HEK293 (cell line): Measurements from ENCODE around the gene CNKSR3.

Source experiments
- CTCF ChIA-PET: fragments of 350-600 bp; formaldehyde crosslinking; extraction: SDS; loops from one replicate; lab custom pipeline; 2021; ENCODE audit warnings: antibody characterized with exemption; lab: Yijun Ruan, JAX
- POLR2A ChIA-PET: fragments of 300-600 bp; formaldehyde crosslinking; extraction: SDS; loops from one replicate; lab custom pipeline; 2020; ENCODE audit warnings: antibody characterized with exemption, inconsistent platforms; lab: Yijun Ruan, JAX
- H3K27ac ChIP-seq: fragments of 200-500 bp; sonication (Bioruptor generic); 2 replicates; pipeline ENCODE4 v1.5.1; 2014; ENCODE audit warnings: low read depth, low read length, control low read depth, inconsistent platforms; ENCODE audit errors: extremely low read depth
- H3K36me3 ChIP-seq, 2 experiments: fragments of 200-500 bp in 1 of 2; sonication (Bioruptor generic) in 1 of 2; 1 replicate in 1 of 2; 2 replicates in 1 of 2; pipeline ENCODE4 v1.5.1; 2014 to 2017; ENCODE audit warnings: inconsistent platforms in 2 of 2, low read length in 2 of 2; ENCODE audit not compliant: control insufficient read depth in 2 of 2, insufficient read depth in 1 of 2
- H3K4me1 ChIP-seq: fragments of 200-500 bp; sonication (Bioruptor generic); 2 replicates; pipeline ENCODE4 v1.5.1; 2014; ENCODE audit warnings: mild to moderate bottlenecking, low read length, inconsistent platforms; ENCODE audit not compliant: control insufficient read depth, insufficient read depth
- H3K4me3 ChIP-seq: 2 replicates; pipeline ENCODE4 v1.5.1; 2011; ENCODE audit warnings: low read depth, mild to moderate bottlenecking, control low read depth, low read length, moderate library complexity
- H3K9me3 ChIP-seq: fragments of 200-500 bp; sonication (Bioruptor generic); 2 replicates; pipeline ENCODE4 v1.5.1; 2014; ENCODE audit warnings: low read depth, low read length, inconsistent platforms; ENCODE audit not compliant: control insufficient read depth, insufficient read depth
- BCL11A ChIP-seq: fragments of 450-650 bp; formaldehyde crosslinking; IDR thresholded peaks from 2 replicates; pipeline ENCODE4 v1.5.1; 2016; ENCODE audit warnings: low read depth, missing biosample characterization, missing genetic modification characterization
- PRDM6 ChIP-seq: fragments of 450-650 bp; formaldehyde crosslinking; IDR thresholded peaks from 2 replicates; pipeline ENCODE4 v1.5.1; 2017; ENCODE audit warnings: missing biosample characterization, missing genetic modification characterization
- SCRT1 ChIP-seq: fragments of 450-650 bp; formaldehyde crosslinking; IDR thresholded peaks from 2 replicates; pipeline ENCODE4 v1.5.1; 2016; ENCODE audit warnings: missing biosample characterization, missing genetic modification characterization, borderline replicate concordance
- SP7 ChIP-seq: fragments of 450-650 bp; formaldehyde crosslinking; IDR thresholded peaks from 2 replicates; pipeline ENCODE4 v1.5.1; 2016; ENCODE audit warnings: missing biosample characterization, missing genetic modification characterization
- YY2 ChIP-seq: fragments of 450-650 bp; formaldehyde crosslinking; IDR thresholded peaks from 2 replicates; pipeline ENCODE4 v1.5.1; 2016; ENCODE audit warnings: missing biosample characterization, missing genetic modification characterization
- ZBTB21 ChIP-seq: fragments of 450-650 bp; formaldehyde crosslinking; IDR thresholded peaks from 2 replicates; pipeline ENCODE4 v1.5.1; 2017; ENCODE audit warnings: missing biosample characterization, missing genetic modification characterization
- ZIC2 ChIP-seq: fragments of 450-650 bp; formaldehyde crosslinking; IDR thresholded peaks from 2 replicates; pipeline ENCODE4 v1.5.1; 2016; ENCODE audit warnings: missing biosample characterization, missing genetic modification characterization
- ZNF121 ChIP-seq: fragments of 450-650 bp; formaldehyde crosslinking; IDR thresholded peaks from 2 replicates; pipeline ENCODE4 v1.5.1; 2016; ENCODE audit warnings: missing biosample characterization, missing genetic modification characterization
- ZNF138 ChIP-seq: fragments of 450-650 bp; formaldehyde crosslinking; IDR thresholded peaks from 2 replicates; pipeline ENCODE4 v1.5.1; 2016; ENCODE audit warnings: missing biosample characterization, missing genetic modification characterization, borderline replicate concordance
- ZNF214 ChIP-seq: fragments of 450-650 bp; formaldehyde crosslinking; IDR thresholded peaks from 2 replicates; pipeline ENCODE4 v1.5.1; 2017; ENCODE audit warnings: missing biosample characterization, mild to moderate bottlenecking, missing genetic modification characterization, borderline replicate concordance
- ZNF23 ChIP-seq: fragments of 450-650 bp; formaldehyde crosslinking; IDR thresholded peaks from 2 replicates; pipeline ENCODE4 v1.5.1; 2016; ENCODE audit warnings: missing biosample characterization, missing genetic modification characterization, borderline replicate concordance
- ZNF280C ChIP-seq: fragments of 450-650 bp; formaldehyde crosslinking; IDR thresholded peaks from 2 replicates; pipeline ENCODE4 v1.5.1; 2016; ENCODE audit warnings: missing biosample characterization, missing genetic modification characterization
- ZNF335 ChIP-seq: fragments of 450-650 bp; formaldehyde crosslinking; conservative IDR thresholded peaks from 2 replicates; pipeline ENCODE4 v1.5.1; 2016; ENCODE audit warnings: missing biosample characterization, missing genetic modification characterization
- ZNF394 ChIP-seq: fragments of 450-650 bp; formaldehyde crosslinking; IDR thresholded peaks from 2 replicates; pipeline ENCODE4 v1.5.1; 2016; ENCODE audit warnings: missing biosample characterization, missing genetic modification characterization, mild to moderate bottlenecking, moderate library complexity, borderline replicate concordance
- ZNF561 ChIP-seq: fragments of 450-650 bp; IDR thresholded peaks from 2 replicates; pipeline ENCODE4 v1.5.1; 2018; ENCODE audit warnings: missing biosample characterization, missing genetic modification characterization, borderline replicate concordance
- ZNF639 ChIP-seq: fragments of 450-650 bp; formaldehyde crosslinking; IDR thresholded peaks from 2 replicates; pipeline ENCODE4 v1.5.1; 2016; ENCODE audit warnings: missing biosample characterization, missing genetic modification characterization
- ZNF677 ChIP-seq: fragments of 450-650 bp; IDR thresholded peaks from 2 replicates; pipeline ENCODE4 v1.5.0; 2018; ENCODE audit warnings: missing biosample characterization, mild to moderate bottlenecking, missing genetic modification characterization, moderate library complexity
- ZNF747 ChIP-seq: fragments of 450-650 bp; formaldehyde crosslinking; IDR thresholded peaks from 2 replicates; pipeline ENCODE4 v1.5.1; 2016; ENCODE audit warnings: missing biosample characterization, missing genetic modification characterization
- ZSCAN16 ChIP-seq: fragments of 450-650 bp; formaldehyde crosslinking; IDR thresholded peaks from 2 replicates; pipeline ENCODE4 v1.5.1; 2016; ENCODE audit warnings: missing biosample characterization, missing genetic modification characterization

CNKSR3 gene

GRCh38 chr6:154479351-154479769 lies 31.1 kb downstream of the CNKSR3 start (continued):
- TF ChIP-seq ZNF280C (tag by site-specific recombination) (no peak), ZNF394 (tag by site-specific recombination) (0 out of 2 replicates have a peak, but pooled peaks have one; percentile 14), ZNF335 (peak; percentile 72), ZNF138 (tag by site-specific recombination) (no peak), YY2 (tag by site-specific recombination) (no peak), ZNF747 (tag by site-specific recombination) (no peak), ZNF639 (no peak), ZSCAN16 (tag by site-specific recombination) (no peak), ZBTB21 (tag by site-specific recombination) (no peak), BCL11A (tag by site-specific recombination) (no peak), SCRT1 (tag by site-specific recombination) (no peak), ZNF561 (tag by site-specific recombination) (no peak), SP7 (tag by site-specific recombination) (0 out of 2 replicates have a peak, but pooled peaks have one; percentile 17), ZNF23 (tag by site-specific recombination) (no peak), ZNF121 (tag by site-specific recombination) (no peak)

- Histone ChIP-seq H3K9me3 (no peaks in the 10 kb centered on the region), H3K27ac (no peak overlapping the region), H3K36me3 (no peaks in the 10 kb centered on the region), H3K4me1 (peaks cover 32% of the 10 kb centered on the region), H3K4me3 (no peak overlapping the region)
- TF ChIP-seq ZNF214 (tag by site-specific recombination) (no peak), ZIC2 (tag by site-specific recombination) (no peak), ZNF677 (tag by site-specific recombination) (no peak), PRDM6 (tag by site-specific recombination) (peak; percentile 54; the same call in 1 of the 2 replicates)
- ChIA-PET POLR2A (interaction anchor here (0.6 kb wide), 2 partner anchors 17 to 837 kb away, joined by 5 read pairs; no protein-coding TSS in a partner anchor), CTCF (interaction anchor here (0.5 to 3.2 kb wide), 7 partner anchors 12 to 440 kb away, joined by 3 to 14 read pairs (median 4); no protein-coding TSS in a partner anchor)
Observed at GRCh38 chr6:154478701-154479060, 31.8 kb downstream of the CNKSR3 start.
